GM12865 (cell line): Measurements from ENCODE around the gene TM9SF4.

Experiments
- DNase-seq: peaks from one replicate; pipeline ENCODE4 v3.0.0; 2010; ENCODE audit warnings: low read depth
- H3K4me3 ChIP-seq: 2 replicates; pipeline ENCODE4 v1.5.1; 2011; ENCODE audit warnings: mild to moderate bottlenecking, low read depth, low read length, control low read depth
- TF ChIP-seq, protein P1 (sequence below): IDR thresholded peaks from 2 replicates; pipeline ENCODE4 v1.5.1; 2011; ENCODE audit warnings: low read length, control low read depth, low read depth, inconsistent platforms; ENCODE audit not compliant: insufficient read depth; ENCODE audit errors: missing control alignments

Gene TM9SF4, protein sequence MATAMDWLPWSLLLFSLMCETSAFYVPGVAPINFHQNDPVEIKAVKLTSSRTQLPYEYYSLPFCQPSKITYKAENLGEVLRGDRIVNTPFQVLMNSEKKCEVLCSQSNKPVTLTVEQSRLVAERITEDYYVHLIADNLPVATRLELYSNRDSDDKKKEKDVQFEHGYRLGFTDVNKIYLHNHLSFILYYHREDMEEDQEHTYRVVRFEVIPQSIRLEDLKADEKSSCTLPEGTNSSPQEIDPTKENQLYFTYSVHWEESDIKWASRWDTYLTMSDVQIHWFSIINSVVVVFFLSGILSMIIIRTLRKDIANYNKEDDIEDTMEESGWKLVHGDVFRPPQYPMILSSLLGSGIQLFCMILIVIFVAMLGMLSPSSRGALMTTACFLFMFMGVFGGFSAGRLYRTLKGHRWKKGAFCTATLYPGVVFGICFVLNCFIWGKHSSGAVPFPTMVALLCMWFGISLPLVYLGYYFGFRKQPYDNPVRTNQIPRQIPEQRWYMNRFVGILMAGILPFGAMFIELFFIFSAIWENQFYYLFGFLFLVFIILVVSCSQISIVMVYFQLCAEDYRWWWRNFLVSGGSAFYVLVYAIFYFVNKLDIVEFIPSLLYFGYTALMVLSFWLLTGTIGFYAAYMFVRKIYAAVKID

DNA sequence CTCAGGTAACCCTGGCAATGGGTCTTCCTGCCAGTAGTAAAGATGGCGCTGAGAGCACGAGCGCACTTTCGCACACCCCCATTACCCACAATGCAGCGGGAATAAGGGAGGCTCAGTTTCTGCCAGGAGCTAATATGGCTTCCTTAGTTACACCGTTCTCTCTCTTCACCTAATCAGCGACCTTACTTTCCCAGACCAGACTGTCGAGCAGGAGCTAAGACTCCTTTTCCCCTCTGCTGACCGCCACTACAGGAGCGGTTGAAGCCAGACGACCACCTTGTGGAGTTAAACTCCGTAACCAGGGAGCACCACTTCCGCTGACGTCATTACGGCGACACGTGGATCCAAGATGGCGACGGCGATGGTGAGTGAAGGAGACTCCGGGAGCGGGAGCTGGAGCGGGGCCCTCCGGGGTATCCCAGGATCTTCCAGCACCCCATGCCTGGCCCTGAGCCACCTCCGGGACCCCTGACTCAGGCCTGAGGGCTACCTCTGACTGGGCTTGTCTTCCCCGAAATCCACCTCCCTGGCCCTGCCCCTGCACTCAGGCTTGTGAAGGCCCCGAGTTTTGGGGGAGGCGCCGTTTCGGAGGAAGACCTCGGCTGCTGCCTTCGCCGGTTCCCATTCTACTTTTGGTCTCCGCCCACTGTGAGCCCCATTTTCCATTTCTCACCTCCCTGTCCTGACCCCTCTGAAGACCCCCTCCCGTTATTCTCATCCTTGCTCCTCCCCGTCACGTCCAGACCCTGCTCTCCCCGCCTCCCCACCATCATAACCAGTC is at the start of gene TM9SF4:
Gene TM9SF4, plus strand, starts transcription at position 323 of the 781 bp plus-strand sequence. Its CDS starts 27 bp downstream, at position 350.
- TF ChIP-seq, protein P1, sequence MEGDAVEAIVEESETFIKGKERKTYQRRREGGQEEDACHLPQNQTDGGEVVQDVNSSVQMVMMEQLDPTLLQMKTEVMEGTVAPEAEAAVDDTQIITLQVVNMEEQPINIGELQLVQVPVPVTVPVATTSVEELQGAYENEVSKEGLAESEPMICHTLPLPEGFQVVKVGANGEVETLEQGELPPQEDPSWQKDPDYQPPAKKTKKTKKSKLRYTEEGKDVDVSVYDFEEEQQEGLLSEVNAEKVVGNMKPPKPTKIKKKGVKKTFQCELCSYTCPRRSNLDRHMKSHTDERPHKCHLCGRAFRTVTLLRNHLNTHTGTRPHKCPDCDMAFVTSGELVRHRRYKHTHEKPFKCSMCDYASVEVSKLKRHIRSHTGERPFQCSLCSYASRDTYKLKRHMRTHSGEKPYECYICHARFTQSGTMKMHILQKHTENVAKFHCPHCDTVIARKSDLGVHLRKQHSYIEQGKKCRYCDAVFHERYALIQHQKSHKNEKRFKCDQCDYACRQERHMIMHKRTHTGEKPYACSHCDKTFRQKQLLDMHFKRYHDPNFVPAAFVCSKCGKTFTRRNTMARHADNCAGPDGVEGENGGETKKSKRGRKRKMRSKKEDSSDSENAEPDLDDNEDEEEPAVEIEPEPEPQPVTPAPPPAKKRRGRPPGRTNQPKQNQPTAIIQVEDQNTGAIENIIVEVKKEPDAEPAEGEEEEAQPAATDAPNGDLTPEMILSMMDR: no peak
- H3K4me3 ChIP-seq: peak within 1 kb of the TSS; percentile 93
- peak; percentile 97 for DNase-seq

- DNase-seq: peak; percentile 75
Observed at GRCh38 chr20:32062776-32063170, 46.7 kb upstream of the TM9SF4 start.

GRCh38 chr20:32063695-32064094 is 45.8 kb upstream of the TM9SF4 start:
- DNase-seq: no peak
- TF ChIP-seq, protein P1: no peak
- H3K4me3 ChIP-seq: no peak overlapping the region

More at GRCh38 chr20:32062776-32063170, 46.7 kb upstream of the TM9SF4 start:
- no peak overlapping the region for H3K4me3 ChIP-seq
- TF ChIP-seq, protein P1: no peak

GRCh38 chr20:32064667-32065066 is 44.8 kb upstream of the TM9SF4 start:
- TF ChIP-seq, protein P1: no peak
- DNase-seq: peak; percentile 78
- no peak overlapping the region for H3K4me3 ChIP-seq

DNA sequence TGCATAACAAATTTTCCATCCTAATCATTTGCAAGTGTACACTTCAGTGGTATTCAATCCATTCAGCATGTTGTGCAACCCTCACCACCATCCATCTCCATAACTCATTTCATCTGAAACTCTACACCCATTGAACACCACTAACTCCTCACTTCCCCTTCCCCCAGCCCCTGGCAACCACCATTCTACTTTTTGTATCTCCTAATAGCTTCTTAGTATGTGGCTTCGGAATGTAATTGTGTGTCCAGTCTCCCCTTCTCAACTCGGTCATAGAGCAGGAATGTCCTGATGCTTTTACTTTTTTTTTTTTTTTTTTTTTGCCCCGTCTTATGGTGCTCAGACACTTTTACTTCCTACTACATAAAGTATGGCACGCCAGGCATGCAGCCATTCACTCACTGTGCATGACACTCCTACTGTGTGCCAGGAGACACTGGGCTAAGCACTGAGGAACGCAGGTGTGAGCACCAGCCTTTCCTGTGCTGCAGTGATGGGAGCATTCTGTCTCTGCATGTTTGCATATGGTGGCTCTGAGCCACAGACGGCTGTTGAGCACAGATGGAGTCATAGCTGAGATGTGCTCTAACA is 42.2 kb upstream of the TM9SF4 start:
- no peak overlapping the region for H3K4me3 ChIP-seq
- TF ChIP-seq, protein P1: no peak
- peak; percentile 37 for DNase-seq

- TF ChIP-seq, protein P1: no peak
- no peak overlapping the region; the same call in 1 of the 2 replicates for H3K4me3 ChIP-seq
- no peak for DNase-seq
Observed at GRCh38 chr20:32068174-32068573, 41.3 kb upstream of the TM9SF4 start.
